ENCODE measurements around the gene HOXA11. TPM values are rescaled to one million over a fixed set of nuclear protein-coding genes. Genes with fewer than 3 reads are reported as not detected.

Gene HOXA11
- total RNA-seq, 1 donor from 2014 or later, result not detected

DNA sequence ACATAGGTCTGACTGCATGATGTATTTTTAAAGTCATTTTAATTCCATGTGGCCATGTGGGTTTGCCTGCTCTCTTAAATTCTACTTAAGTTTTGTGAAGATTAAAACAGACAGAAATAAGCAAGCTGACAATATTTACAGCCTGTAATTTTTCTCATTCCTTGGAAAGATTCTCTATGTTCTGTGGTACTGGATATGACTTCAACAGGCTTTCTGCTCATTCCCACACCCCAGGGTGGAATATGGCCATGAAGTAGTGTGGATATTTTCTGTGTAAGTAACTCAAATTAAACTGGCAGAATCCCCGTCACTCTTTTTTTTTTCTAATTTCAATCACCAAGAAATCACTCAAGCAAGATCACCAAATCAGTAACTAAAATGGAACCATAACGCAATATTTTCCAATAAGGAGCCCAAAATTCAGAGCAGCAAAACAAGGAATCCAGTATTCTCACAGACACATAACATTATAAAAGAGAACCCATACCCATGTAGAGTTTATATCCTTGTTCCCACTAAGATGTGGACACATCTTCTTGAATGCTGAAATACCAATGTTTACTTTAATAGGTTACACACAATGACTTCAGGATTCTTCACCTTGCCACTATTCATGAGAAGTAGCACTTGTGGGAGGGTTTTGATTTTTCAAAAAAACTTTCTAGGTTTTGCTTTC is 47.3 kb downstream of the HOXA11 start:
- DNase-seq (ENCODE audit: extremely low spot score, unreplicated experiment), result no peak
- Mint-ChIP-seq H3K27me3 (ENCODE audit: unreplicated experiment) (peaks cover 97% of the 10 kb centered on the region), H3K4me3 (ENCODE audit: unreplicated experiment) (no peak overlapping the region), H3K9me3 (ENCODE audit: unreplicated experiment) (no peaks in the 10 kb centered on the region), H3K36me3 (ENCODE audit: unreplicated experiment) (no peaks in the 10 kb centered on the region), H3K4me1 (ENCODE audit: unreplicated experiment) (peaks cover 7% of the 10 kb centered on the region), H3K27ac (ENCODE audit: unreplicated experiment) (no peak overlapping the region)
- TF ChIP-seq, protein P1, sequence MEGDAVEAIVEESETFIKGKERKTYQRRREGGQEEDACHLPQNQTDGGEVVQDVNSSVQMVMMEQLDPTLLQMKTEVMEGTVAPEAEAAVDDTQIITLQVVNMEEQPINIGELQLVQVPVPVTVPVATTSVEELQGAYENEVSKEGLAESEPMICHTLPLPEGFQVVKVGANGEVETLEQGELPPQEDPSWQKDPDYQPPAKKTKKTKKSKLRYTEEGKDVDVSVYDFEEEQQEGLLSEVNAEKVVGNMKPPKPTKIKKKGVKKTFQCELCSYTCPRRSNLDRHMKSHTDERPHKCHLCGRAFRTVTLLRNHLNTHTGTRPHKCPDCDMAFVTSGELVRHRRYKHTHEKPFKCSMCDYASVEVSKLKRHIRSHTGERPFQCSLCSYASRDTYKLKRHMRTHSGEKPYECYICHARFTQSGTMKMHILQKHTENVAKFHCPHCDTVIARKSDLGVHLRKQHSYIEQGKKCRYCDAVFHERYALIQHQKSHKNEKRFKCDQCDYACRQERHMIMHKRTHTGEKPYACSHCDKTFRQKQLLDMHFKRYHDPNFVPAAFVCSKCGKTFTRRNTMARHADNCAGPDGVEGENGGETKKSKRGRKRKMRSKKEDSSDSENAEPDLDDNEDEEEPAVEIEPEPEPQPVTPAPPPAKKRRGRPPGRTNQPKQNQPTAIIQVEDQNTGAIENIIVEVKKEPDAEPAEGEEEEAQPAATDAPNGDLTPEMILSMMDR (IDR thresholded peaks at IDR 0.05), result no peak

DNA sequence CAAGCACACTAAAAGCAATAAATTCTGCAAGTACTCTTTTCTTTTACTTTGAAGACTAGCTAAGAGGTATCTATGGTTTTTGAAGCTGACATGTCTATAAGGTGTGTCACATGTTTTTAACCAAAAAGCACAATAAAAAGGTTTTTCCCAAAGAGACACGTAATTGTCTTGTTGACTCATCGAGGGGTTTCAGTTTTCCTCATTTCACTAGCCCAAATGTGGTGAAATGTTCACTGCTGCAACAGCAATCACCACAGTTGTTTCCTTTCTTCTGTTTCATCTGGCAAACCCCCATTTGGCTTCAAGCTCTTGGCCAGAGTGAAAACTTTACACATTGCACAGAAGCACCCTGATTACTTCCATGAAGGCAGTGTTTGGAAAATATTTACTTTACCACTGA is 50.6 kb downstream of the HOXA11 start:
- Mint-ChIP-seq H3K4me1 (ENCODE audit: unreplicated experiment) (peaks cover 2% of the 10 kb centered on the region), H3K9me3 (ENCODE audit: unreplicated experiment) (no peaks in the 10 kb centered on the region), H3K27ac (ENCODE audit: unreplicated experiment) (no peak overlapping the region), H3K27me3 (ENCODE audit: unreplicated experiment) (peaks cover 89% of the 10 kb centered on the region), H3K36me3 (ENCODE audit: unreplicated experiment) (no peaks in the 10 kb centered on the region), H3K4me3 (ENCODE audit: unreplicated experiment) (no peak overlapping the region)
- TF ChIP-seq, protein P1 (IDR thresholded peaks at IDR 0.05), result no peak
- no peak for DNase-seq (ENCODE audit: extremely low spot score, unreplicated experiment)

DNA sequence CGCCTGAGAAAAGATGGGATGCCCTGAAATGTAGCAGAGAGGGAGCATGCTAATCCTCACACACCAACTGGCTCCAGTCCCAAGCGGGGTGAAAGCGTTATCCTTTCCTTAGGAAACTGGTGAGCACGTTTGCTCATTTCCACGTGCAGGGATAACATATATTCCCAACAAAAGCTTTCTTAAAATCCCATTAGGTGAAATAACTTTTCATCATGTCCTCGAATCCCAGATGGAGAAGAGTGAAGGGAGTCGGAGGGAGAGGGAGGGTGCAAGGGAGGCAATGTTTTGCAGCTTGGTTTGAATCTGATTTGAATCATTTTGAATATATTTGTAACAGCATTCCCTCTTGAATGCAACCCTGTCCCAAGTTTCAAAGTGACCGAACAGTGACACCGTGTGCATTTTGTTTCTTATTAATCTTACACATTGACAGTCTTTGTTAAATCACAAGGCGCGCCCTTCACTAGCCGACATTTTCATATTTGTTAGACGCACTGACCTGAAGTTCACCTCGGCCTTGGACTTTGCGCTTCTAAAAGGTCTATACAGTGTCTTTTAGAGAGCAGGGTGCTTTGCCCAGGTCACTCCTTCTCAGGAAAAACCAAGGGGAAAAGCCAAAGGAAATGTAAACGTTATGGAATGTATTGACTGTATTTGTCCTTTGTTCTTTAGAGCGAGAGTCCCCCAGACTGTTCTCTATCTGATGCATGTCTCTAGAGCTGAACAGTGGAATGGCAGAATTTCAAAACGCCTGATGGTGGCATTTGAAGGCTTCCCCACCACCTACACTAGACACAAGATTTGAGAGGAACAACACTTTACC is 51.4 kb downstream of the HOXA11 start:
- no peak for DNase-seq (ENCODE audit: extremely low spot score, unreplicated experiment)
- Mint-ChIP-seq H3K9me3 (ENCODE audit: unreplicated experiment) (no peaks in the 10 kb centered on the region), H3K27me3 (ENCODE audit: unreplicated experiment) (peaks cover 90% of the 10 kb centered on the region), H3K4me3 (ENCODE audit: unreplicated experiment) (no peak overlapping the region), H3K27ac (ENCODE audit: unreplicated experiment) (no peak overlapping the region), H3K36me3 (ENCODE audit: unreplicated experiment) (no peaks in the 10 kb centered on the region), H3K4me1 (ENCODE audit: unreplicated experiment) (peaks cover 2% of the 10 kb centered on the region)
- TF ChIP-seq, protein P1 (IDR thresholded peaks at IDR 0.05), result no peak

DNA sequence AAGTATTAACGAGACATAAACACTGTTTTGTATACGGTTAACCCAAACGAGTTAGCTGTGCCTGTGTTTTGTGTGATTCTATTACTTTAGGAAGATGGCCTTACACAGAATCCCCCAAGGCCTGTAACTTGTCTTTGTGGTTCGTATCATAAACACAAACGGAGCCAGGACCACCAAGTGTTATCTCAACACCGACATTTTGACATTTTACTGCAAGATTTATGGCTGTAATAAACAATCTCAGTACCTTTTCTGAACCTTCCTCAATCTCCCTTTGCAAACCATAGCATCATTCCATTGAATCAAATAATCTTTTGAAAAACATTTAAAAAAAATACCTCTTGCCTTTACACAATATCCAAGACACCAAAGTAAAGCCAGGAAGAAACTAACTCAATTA is 52.1 kb downstream of the HOXA11 start:
- no peaks in the 10 kb centered on the region for H3K9me3 Mint-ChIP-seq (ENCODE audit: unreplicated experiment)
- no peak for DNase-seq (ENCODE audit: extremely low spot score, unreplicated experiment)
- peaks cover 2% of the 10 kb centered on the region for H3K4me1 Mint-ChIP-seq (ENCODE audit: unreplicated experiment)
- TF ChIP-seq, protein P1 (IDR thresholded peaks at IDR 0.05), result no peak
- no peak overlapping the region for H3K4me3 Mint-ChIP-seq (ENCODE audit: unreplicated experiment)
- peaks cover 90% of the 10 kb centered on the region for H3K27me3 Mint-ChIP-seq (ENCODE audit: unreplicated experiment)
- H3K36me3 Mint-ChIP-seq (ENCODE audit: unreplicated experiment), result no peaks in the 10 kb centered on the region
- H3K27ac Mint-ChIP-seq (ENCODE audit: unreplicated experiment), result no peak overlapping the region

DNA sequence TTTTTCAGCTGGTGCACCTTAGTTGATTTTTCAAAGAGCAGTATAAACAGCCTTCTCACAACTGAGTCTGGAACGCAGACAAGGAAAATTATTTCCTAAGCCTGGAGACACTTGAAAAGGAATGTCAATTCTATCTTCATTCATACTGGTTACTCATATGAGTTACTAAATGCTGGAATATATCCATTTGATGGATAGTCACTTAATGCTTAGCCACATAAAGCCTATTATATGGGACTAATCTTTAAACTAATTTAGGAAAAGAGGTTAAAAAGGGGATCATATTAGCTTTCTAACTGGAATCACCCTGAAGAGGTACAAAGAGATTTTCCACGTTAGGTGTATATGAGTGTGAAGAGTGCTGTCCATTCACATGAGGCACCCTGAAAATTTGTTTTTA is 52.8 kb downstream of the HOXA11 start:
- Mint-ChIP-seq H3K4me3 (ENCODE audit: unreplicated experiment) (no peak overlapping the region), H3K27me3 (ENCODE audit: unreplicated experiment) (peaks cover 90% of the 10 kb centered on the region), H3K36me3 (ENCODE audit: unreplicated experiment) (no peaks in the 10 kb centered on the region), H3K27ac (ENCODE audit: unreplicated experiment) (no peak overlapping the region), H3K9me3 (ENCODE audit: unreplicated experiment) (no peaks in the 10 kb centered on the region), H3K4me1 (ENCODE audit: unreplicated experiment) (peaks cover 2% of the 10 kb centered on the region)
- TF ChIP-seq, protein P1 (IDR thresholded peaks at IDR 0.05), result no peak
- DNase-seq (ENCODE audit: extremely low spot score, unreplicated experiment), result no peak
